DND-41 (cell line): ENCODE data around the gene CIZ1.

ENCODE experiments used
- CTCF ChIP-seq: IDR thresholded peaks from 2 replicates; pipeline ENCODE4 v1.5.1; 2012; ENCODE audit warnings: borderline replicate concordance, low read length, moderate library complexity, mild to moderate bottlenecking; ENCODE audit not compliant: poor library complexity, severe bottlenecking; ENCODE audit errors: extremely low read depth
- EZH2 ChIP-seq: IDR thresholded peaks from 3 replicates; pipeline ENCODE4 v1.6.1; 2012; ENCODE audit warnings: borderline replicate concordance, low read depth, mild to moderate bottlenecking, moderate library complexity, low read length, inconsistent platforms; ENCODE audit not compliant: severe bottlenecking

- TF ChIP-seq EZH2: no peak
- no peak for TF ChIP-seq CTCF
Observed at GRCh38 chr9:128211186-128211980, 20.0 kb upstream of the CIZ1 start.
